ENCODE data around the gene MTF2.

MTF2 gene

DNA sequence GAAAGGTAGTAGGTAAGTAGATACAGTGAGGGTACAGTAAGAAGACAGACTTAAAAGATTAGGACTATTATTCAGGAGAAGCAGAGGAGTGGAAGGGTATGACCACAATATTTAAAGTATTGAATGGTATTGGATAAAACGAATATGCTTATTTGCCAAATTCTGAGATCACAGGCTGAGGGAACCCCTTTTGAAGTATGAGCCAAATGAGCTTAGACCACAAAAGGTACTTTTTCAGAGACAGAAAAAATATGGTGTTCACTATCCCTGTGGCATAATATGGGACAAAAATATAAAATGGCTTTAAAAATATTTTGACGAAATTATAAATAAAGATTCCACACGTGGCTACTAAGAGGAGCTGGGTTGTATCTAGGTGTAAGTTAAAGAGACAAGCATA is 880 bp upstream of the MTF2 start:
- peak overlapping the region in 1 of 2 donors; percentile 79 for H3K4me3 ChIP-seq (ENCODE audit: low read length in 2 of 2)
- H3K9ac ChIP-seq (ENCODE audit: low read depth, low read length, poor library complexity): no peak overlapping the region

GRCh38 chr1:93078638-93078985 is 471 bp upstream of the MTF2 start:
- peak overlapping the region; percentile 89 for H3K23ac ChIP-seq (ENCODE audit: low read depth, low read length, poor library complexity)
- no peak overlapping the region for H4K91ac ChIP-seq (ENCODE audit: low read depth, low read length, poor library complexity)
- peak overlapping the region; percentile 24 for H3K9ac ChIP-seq (ENCODE audit: low read depth, low read length, poor library complexity)
- H3K4me3 ChIP-seq (ENCODE audit: low read length in 2 of 2): peak overlapping the region; percentile 74 to 79
- no peak overlapping the region for H4K8ac ChIP-seq (ENCODE audit: low read depth, low read length)
- no peak overlapping the region for H2BK5ac ChIP-seq (ENCODE audit: low read length)
- peak overlapping the region; percentile 83 for H2AFZ ChIP-seq (ENCODE audit: low read length)
- no CpG with 5 or more reads among the region's 7 CpGs for WGBS, 2 donors (ENCODE audit: extremely low coverage in 2 of 2, insufficient read length in 2 of 2, insufficient replicate concordance in 1 of 2)
- no peak for DNase-seq (ENCODE audit: low spot score)
- no peak overlapping the region for H2BK120ac ChIP-seq (ENCODE audit: low read depth, low read length)
- no peak overlapping the region for H3K14ac ChIP-seq (ENCODE audit: low read length)
- H3K79me1 ChIP-seq (ENCODE audit: low read depth, low read length): no peaks in the 10 kb centered on the region
- no peak overlapping the region for H2AK5ac ChIP-seq (ENCODE audit: low read depth, low read length)
- H3K9me3 ChIP-seq (replicated peaks in 1 of 2; ENCODE audit: control insufficient read depth in 2 of 2, insufficient read depth in 1 of 2, low read depth in 1 of 2, low read length in 2 of 2): peaks cover 5 to 15% of the 10 kb centered on the region in 2 donors
- H2BK15ac ChIP-seq (ENCODE audit: low read length): no peak overlapping the region
- peaks cover 6 to 28% of the 10 kb centered on the region in 2 donors for H3K36me3 ChIP-seq (replicated peaks in 1 of 2; ENCODE audit: control insufficient read depth in 2 of 2, insufficient read depth in 2 of 2, low read length in 2 of 2)
- peak overlapping the region; percentile 76 for H3K27ac ChIP-seq (replicated peaks; ENCODE audit: low read length)
- no peak overlapping the region for H3K4ac ChIP-seq (ENCODE audit: low read length)
- H2BK12ac ChIP-seq (ENCODE audit: low read length): no peak overlapping the region
- peak overlapping the region; percentile 66 for H3K4me2 ChIP-seq (ENCODE audit: insufficient read depth, low read length, poor library complexity, severe bottlenecking)
- H3K4me1 ChIP-seq (ENCODE audit: control insufficient read depth in 2 of 2, insufficient read depth in 1 of 2, low read depth in 1 of 2, low read length in 2 of 2): peaks cover 0 to 3% of the 10 kb centered on the region in 2 donors
- no peaks in the 10 kb centered on the region for H3K27me3 ChIP-seq (ENCODE audit: control insufficient read depth in 3 of 3, insufficient read depth in 3 of 3, low read depth in 1 of 3, low read length in 3 of 3)
- peak overlapping the region; percentile 45 for H3K18ac ChIP-seq (ENCODE audit: low read length)

More for the DNA sequence above, 880 bp upstream of the MTF2 start:
- H2BK15ac ChIP-seq (ENCODE audit: low read length): no peak overlapping the region
- DNase-seq (ENCODE audit: low spot score): no peak
- no peak overlapping the region for H3K18ac ChIP-seq (ENCODE audit: low read length)
- peaks cover 3 to 11% of the 10 kb centered on the region in 2 donors for H3K9me3 ChIP-seq (replicated peaks in 1 of 2; ENCODE audit: control insufficient read depth in 2 of 2, insufficient read depth in 1 of 2, low read depth in 1 of 2, low read length in 2 of 2)
- peak overlapping the region; percentile 29 for H3K4me2 ChIP-seq (ENCODE audit: insufficient read depth, low read length, poor library complexity, severe bottlenecking)
- H2AK5ac ChIP-seq (ENCODE audit: low read depth, low read length): no peak overlapping the region
- no peak overlapping the region for H3K14ac ChIP-seq (ENCODE audit: low read length)
- no peaks in the 10 kb centered on the region for H3K27me3 ChIP-seq (ENCODE audit: control insufficient read depth in 3 of 3, insufficient read depth in 3 of 3, low read depth in 1 of 3, low read length in 3 of 3)
- no peak overlapping the region for H4K8ac ChIP-seq (ENCODE audit: low read depth, low read length)
- no CpG with 5 or more reads among the region's 3 CpGs for WGBS, 2 donors (ENCODE audit: extremely low coverage in 2 of 2, insufficient read length in 2 of 2, insufficient replicate concordance in 1 of 2)
- H3K4me1 ChIP-seq (ENCODE audit: control insufficient read depth in 2 of 2, insufficient read depth in 1 of 2, low read depth in 1 of 2, low read length in 2 of 2): peaks cover 0 to 3% of the 10 kb centered on the region in 2 donors
- H3K36me3 ChIP-seq (replicated peaks in 1 of 2; ENCODE audit: control insufficient read depth in 2 of 2, insufficient read depth in 2 of 2, low read length in 2 of 2): peaks cover 3 to 24% of the 10 kb centered on the region in 2 donors
- no peaks in the 10 kb centered on the region for H3K79me1 ChIP-seq (ENCODE audit: low read depth, low read length)
- H2BK120ac ChIP-seq (ENCODE audit: low read depth, low read length): no peak overlapping the region
- peak overlapping the region; percentile 83 for H2AFZ ChIP-seq (ENCODE audit: low read length)
- H2BK5ac ChIP-seq (ENCODE audit: low read length): no peak overlapping the region
- no peak overlapping the region for H3K23ac ChIP-seq (ENCODE audit: low read depth, low read length, poor library complexity)
- no peak overlapping the region for H3K4ac ChIP-seq (ENCODE audit: low read length)
- no peak overlapping the region for H3K27ac ChIP-seq (replicated peaks; ENCODE audit: low read length)
- no peak overlapping the region for H4K91ac ChIP-seq (ENCODE audit: low read depth, low read length, poor library complexity)
- H2BK12ac ChIP-seq (ENCODE audit: low read length): no peak overlapping the region

GRCh38 chr1:93079685-93080141 is 630 bp downstream of the MTF2 start:
- Histone ChIP-seq H3K14ac (ENCODE audit: low read length) (no peak overlapping the region), H3K23ac (ENCODE audit: low read depth, low read length, poor library complexity) (no peak overlapping the region), H2BK5ac (ENCODE audit: low read length) (peak overlapping the region; percentile 69), H3K18ac (ENCODE audit: low read length) (peak overlapping the region; percentile 46), H3K4me2 (ENCODE audit: insufficient read depth, low read length, poor library complexity, severe bottlenecking) (peak overlapping the region; percentile 51), H4K8ac (ENCODE audit: low read depth, low read length) (no peak overlapping the region), H2BK15ac (ENCODE audit: low read length) (no peak overlapping the region), H3K36me3 (replicated peaks in 1 of 2; ENCODE audit: control insufficient read depth in 2 of 2, insufficient read depth in 2 of 2, low read length in 2 of 2) (peaks cover 8 to 39% of the 10 kb centered on the region in 2 donors), H2BK120ac (ENCODE audit: low read depth, low read length) (no peak overlapping the region), H2BK12ac (ENCODE audit: low read length) (no peak overlapping the region), H3K4me3 (ENCODE audit: low read length in 2 of 2) (peak overlapping the region; percentile 79 to 97), H2AFZ (ENCODE audit: low read length) (peak overlapping the region; percentile 84), H3K9me3 (replicated peaks in 1 of 2; ENCODE audit: control insufficient read depth in 2 of 2, insufficient read depth in 1 of 2, low read depth in 1 of 2, low read length in 2 of 2) (peaks cover 7 to 26% of the 10 kb centered on the region in 2 donors), H2AK5ac (ENCODE audit: low read depth, low read length) (peak overlapping the region; percentile 65), H3K4me1 (ENCODE audit: control insufficient read depth in 2 of 2, insufficient read depth in 1 of 2, low read depth in 1 of 2, low read length in 2 of 2) (peaks cover 0 to 3% of the 10 kb centered on the region in 2 donors), H3K79me1 (ENCODE audit: low read depth, low read length) (no peaks in the 10 kb centered on the region), H3K27me3 (ENCODE audit: control insufficient read depth in 3 of 3, insufficient read depth in 3 of 3, low read depth in 1 of 3, low read length in 3 of 3) (no peaks in the 10 kb centered on the region), H3K4ac (ENCODE audit: low read length) (no peak overlapping the region), H3K9ac (ENCODE audit: low read depth, low read length, poor library complexity) (peak overlapping the region; percentile 89), H3K27ac (replicated peaks; ENCODE audit: low read length) (peak overlapping the region; percentile 89), H4K91ac (ENCODE audit: low read depth, low read length, poor library complexity) (no peak overlapping the region)
- no peak for DNase-seq (ENCODE audit: low spot score)
- no CpG with 5 or more reads among the region's 13 CpGs for WGBS, 2 donors (ENCODE audit: extremely low coverage in 2 of 2, insufficient read length in 2 of 2, insufficient replicate concordance in 1 of 2)

- Histone ChIP-seq H2BK15ac (ENCODE audit: low read length) (no peak overlapping the region), H3K9ac (ENCODE audit: low read depth, low read length, poor library complexity) (no peak overlapping the region), H3K9me3 (replicated peaks in 1 of 2; ENCODE audit: control insufficient read depth in 2 of 2, insufficient read depth in 1 of 2, low read depth in 1 of 2, low read length in 2 of 2) (peaks cover 7 to 30% of the 10 kb centered on the region in 2 donors), H3K4me3 (ENCODE audit: low read length in 2 of 2) (peak overlapping the region; percentile 79 to 97), H3K79me1 (ENCODE audit: low read depth, low read length) (no peaks in the 10 kb centered on the region), H3K4me2 (ENCODE audit: insufficient read depth, low read length, poor library complexity, severe bottlenecking) (peak overlapping the region; percentile 51), H3K18ac (ENCODE audit: low read length) (no peak overlapping the region), H3K27ac (replicated peaks; ENCODE audit: low read length) (peak overlapping the region; percentile 89), H3K36me3 (replicated peaks in 1 of 2; ENCODE audit: control insufficient read depth in 2 of 2, insufficient read depth in 2 of 2, low read length in 2 of 2) (peaks cover 8 to 45% of the 10 kb centered on the region in 2 donors), H3K14ac (ENCODE audit: low read length) (no peak overlapping the region), H3K4ac (ENCODE audit: low read length) (no peak overlapping the region), H2AFZ (ENCODE audit: low read length) (no peak overlapping the region), H4K8ac (ENCODE audit: low read depth, low read length) (no peak overlapping the region), H2BK12ac (ENCODE audit: low read length) (no peak overlapping the region), H3K4me1 (ENCODE audit: control insufficient read depth in 2 of 2, insufficient read depth in 1 of 2, low read depth in 1 of 2, low read length in 2 of 2) (peaks cover 0 to 3% of the 10 kb centered on the region in 2 donors), H3K23ac (ENCODE audit: low read depth, low read length, poor library complexity) (no peak overlapping the region), H2AK5ac (ENCODE audit: low read depth, low read length) (no peak overlapping the region), H2BK120ac (ENCODE audit: low read depth, low read length) (no peak overlapping the region), H2BK5ac (ENCODE audit: low read length) (no peak overlapping the region), H3K27me3 (ENCODE audit: control insufficient read depth in 3 of 3, insufficient read depth in 3 of 3, low read depth in 1 of 3, low read length in 3 of 3) (no peaks in the 10 kb centered on the region), H4K91ac (ENCODE audit: low read depth, low read length, poor library complexity) (no peak overlapping the region)
- WGBS, 2 donors (ENCODE audit: extremely low coverage in 2 of 2, insufficient read length in 2 of 2, insufficient replicate concordance in 1 of 2): no CpG with 5 or more reads among the region's 5 CpGs
- no peak for DNase-seq (ENCODE audit: low spot score)
These were observed 1.2 kb downstream of the MTF2 start for GRCh38 chr1:93080179-93080823.
